ENCODE data around the gene CTAG2. TPM values are rescaled to one million over a fixed set of nuclear protein-coding genes. Genes with fewer than 3 reads are reported as not detected.
A peak's percentile ranks its signal among the peaks of the same experiment; 100 is the strongest.

CTAG2 gene
- total RNA-seq, 4 donors from 2014 or later, result not detected

DNA sequence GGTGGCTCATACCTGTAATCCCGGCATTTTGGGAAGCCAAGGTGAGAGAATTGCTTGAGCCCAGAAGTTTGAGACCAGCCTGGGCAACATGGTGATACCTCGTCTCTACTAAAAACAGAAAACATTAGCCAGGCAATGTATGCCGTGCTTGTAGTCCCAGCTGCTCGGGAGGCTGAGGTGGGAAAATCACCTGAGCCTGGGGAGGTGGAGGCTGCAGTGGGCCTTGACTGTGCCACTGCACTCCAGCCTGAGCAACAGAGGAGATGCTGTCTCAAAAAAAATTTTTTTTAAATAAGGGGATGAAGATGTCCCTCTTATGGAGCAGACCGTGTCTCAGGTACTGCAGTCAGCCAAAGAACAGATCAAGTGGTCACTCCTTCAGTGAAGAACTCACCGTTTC, 47.8 kb downstream of the CTAG2 start:
- WGBS, result 83% methylated on average over 6 of the region's 6 CpGs
- DNase-seq (ENCODE audit: low spot score in 2 of 2), result no peak
- Histone ChIP-seq H3K27me3 (no peaks in the 10 kb centered on the region), H3K36me3 (no peaks in the 10 kb centered on the region), H3K9me3 (no peaks in the 10 kb centered on the region), H3K27ac (no peak overlapping the region), H3K4me3 (no peak overlapping the region), H3K4me1 (peaks cover 14% of the 10 kb centered on the region)
- TF ChIP-seq POLR2A (IDR thresholded peaks at IDR 0.05) (no peak), EP300 (IDR thresholded peaks at IDR 0.05) (no peak), POLR2AphosphoS5 (IDR thresholded peaks at IDR 0.05) (no peak)
- TF ChIP-seq, protein P1, sequence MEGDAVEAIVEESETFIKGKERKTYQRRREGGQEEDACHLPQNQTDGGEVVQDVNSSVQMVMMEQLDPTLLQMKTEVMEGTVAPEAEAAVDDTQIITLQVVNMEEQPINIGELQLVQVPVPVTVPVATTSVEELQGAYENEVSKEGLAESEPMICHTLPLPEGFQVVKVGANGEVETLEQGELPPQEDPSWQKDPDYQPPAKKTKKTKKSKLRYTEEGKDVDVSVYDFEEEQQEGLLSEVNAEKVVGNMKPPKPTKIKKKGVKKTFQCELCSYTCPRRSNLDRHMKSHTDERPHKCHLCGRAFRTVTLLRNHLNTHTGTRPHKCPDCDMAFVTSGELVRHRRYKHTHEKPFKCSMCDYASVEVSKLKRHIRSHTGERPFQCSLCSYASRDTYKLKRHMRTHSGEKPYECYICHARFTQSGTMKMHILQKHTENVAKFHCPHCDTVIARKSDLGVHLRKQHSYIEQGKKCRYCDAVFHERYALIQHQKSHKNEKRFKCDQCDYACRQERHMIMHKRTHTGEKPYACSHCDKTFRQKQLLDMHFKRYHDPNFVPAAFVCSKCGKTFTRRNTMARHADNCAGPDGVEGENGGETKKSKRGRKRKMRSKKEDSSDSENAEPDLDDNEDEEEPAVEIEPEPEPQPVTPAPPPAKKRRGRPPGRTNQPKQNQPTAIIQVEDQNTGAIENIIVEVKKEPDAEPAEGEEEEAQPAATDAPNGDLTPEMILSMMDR (IDR thresholded peaks at IDR 0.05), result no peak

DNA sequence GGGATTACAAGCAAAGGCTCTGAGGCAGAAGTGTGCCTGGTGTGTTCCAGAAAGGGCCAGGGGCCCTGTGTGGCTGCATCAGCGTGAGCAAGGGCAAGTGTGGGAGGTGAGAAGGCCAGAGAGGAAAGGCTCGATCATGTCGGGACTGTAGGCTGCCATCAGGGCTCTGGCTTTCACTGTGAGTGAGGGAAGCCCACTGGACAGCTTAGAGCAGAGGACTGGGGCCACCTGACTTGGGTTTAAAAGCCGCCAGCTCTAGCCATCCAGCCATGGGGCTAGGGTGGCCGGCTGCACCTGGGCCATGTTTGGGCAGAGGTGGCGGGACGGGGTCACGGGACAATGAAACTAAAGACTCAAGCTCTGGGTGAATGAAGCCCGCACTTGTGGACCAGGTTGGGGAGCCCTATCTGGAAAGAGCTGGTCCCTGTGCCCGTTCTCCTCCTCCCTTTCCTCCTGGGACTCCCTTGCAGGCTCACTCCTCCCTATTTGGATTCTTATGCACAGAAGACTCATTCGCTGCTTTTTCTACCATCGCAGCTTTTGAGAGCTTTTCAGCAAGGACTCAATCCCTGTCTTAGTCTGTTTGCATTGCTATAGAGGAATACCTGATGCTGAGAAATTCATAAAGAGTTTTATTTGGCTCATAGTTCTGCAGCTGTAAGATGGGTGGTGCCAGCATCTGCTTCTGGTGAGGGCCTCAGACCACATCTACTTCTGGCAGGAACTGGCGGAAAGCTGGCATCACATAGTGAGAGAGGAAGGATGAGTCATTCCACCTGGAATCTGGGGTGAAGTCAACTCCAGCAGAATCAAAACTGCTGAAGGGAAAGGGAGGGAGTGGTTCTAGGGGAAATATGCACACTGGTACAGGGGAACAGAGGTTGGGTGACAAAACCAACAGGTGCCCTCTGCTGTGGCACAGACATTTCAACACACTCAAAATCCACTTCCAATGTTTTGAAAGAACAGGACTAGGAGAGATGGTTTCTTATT, 49.6 kb downstream of the CTAG2 start:
- Histone ChIP-seq H3K27ac (no peak overlapping the region), H3K9me3 (no peaks in the 10 kb centered on the region), H3K4me1 (peaks cover 14% of the 10 kb centered on the region), H3K4me3 (no peak overlapping the region), H3K27me3 (no peaks in the 10 kb centered on the region), H3K36me3 (no peaks in the 10 kb centered on the region)
- TF ChIP-seq POLR2A (IDR thresholded peaks at IDR 0.05) (no peak), EP300 (IDR thresholded peaks at IDR 0.05) (no peak), POLR2AphosphoS5 (IDR thresholded peaks at IDR 0.05) (no peak)
- TF ChIP-seq, protein P1 (IDR thresholded peaks at IDR 0.05), result no peak
- DNase-seq (ENCODE audit: low spot score in 2 of 2), result peak in 1 of 2 donors; percentile 27
- WGBS, result 72% methylated on average over 13 of the region's 13 CpGs

DNA sequence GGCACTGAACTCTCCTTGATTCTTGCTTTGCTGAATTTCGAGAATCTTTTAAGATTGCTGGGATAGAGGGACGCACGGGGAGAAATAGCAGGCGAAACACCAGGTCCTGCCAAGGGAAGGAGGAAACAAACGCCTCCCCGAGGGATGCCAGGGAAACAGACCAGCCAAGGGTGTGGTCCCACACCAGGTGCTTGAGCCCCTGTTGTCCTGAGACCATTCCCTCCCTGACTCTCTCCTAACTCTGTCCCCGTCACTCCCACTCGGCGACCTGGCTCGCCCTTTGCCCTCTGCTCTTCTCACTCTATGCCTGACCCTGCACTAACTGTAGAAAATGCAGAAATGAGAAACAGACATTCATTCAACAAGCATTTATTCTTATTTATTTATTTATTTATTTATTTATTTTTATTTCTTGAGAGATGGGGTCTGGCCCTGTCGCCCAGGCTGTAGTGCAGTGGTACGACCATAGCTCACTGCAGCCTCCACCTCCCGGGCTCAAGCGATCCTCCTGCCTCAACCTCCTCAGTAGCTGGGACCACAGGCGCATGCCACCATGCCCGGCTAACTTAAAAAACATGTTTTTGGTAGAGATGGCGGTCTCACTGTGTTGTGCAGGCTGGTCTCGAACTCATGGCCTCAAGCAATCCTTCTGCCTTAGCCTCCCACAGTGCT, 50.5 kb downstream of the CTAG2 start:
- DNase-seq (ENCODE audit: low spot score in 2 of 2), result no peak

DNA sequence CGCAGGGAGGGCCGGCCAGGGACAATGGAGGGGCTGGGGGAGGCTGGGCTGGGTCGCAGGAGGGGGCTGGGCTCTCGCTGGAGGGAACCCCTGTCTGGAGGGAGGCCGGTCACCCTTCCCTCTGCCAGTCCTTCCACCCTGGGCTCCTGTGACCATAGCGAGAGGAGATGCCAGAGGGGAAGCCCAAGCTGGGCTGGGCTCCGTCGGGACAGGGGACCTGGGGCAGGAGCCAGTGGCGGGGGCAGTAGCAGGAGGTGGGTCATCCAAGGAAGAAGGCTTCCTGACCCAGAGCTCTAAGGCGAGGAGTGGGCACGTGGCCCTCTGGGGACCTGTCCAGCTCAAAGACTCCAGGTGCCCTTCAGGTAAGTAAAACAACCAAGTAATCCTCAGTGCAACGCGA, 51.2 kb downstream of the CTAG2 start:
- no peaks in the 10 kb centered on the region for H3K9me3 ChIP-seq
- WGBS, result 81% methylated on average over 13 of the region's 13 CpGs
- TF ChIP-seq, protein P1 (IDR thresholded peaks at IDR 0.05), result no peak
- TF ChIP-seq POLR2AphosphoS5 (IDR thresholded peaks at IDR 0.05) (no peak), EP300 (IDR thresholded peaks at IDR 0.05) (no peak), POLR2A (IDR thresholded peaks at IDR 0.05) (no peak)
- H3K27ac ChIP-seq, result no peak overlapping the region
- H3K4me3 ChIP-seq, result no peak overlapping the region
- H3K4me1 ChIP-seq, result peaks cover 14% of the 10 kb centered on the region
- peak in 1 of 2 donors; percentile 48 for DNase-seq (ENCODE audit: low spot score in 2 of 2)
- H3K36me3 ChIP-seq, result no peaks in the 10 kb centered on the region
- H3K27me3 ChIP-seq, result no peaks in the 10 kb centered on the region

More for the DNA sequence above, 50.5 kb downstream of the CTAG2 start:
- no peak overlapping the region for H3K4me3 ChIP-seq
- no peak overlapping the region for H3K27ac ChIP-seq
- TF ChIP-seq POLR2AphosphoS5 (IDR thresholded peaks at IDR 0.05), result no peak
- TF ChIP-seq, protein P1 (IDR thresholded peaks at IDR 0.05), result no peak
- TF ChIP-seq EP300 (IDR thresholded peaks at IDR 0.05), result no peak
- TF ChIP-seq POLR2A (IDR thresholded peaks at IDR 0.05), result no peak
- 85% methylated on average over 18 of the region's 18 CpGs for WGBS
- H3K9me3 ChIP-seq, result no peaks in the 10 kb centered on the region
- H3K27me3 ChIP-seq, result no peaks in the 10 kb centered on the region
- peaks cover 14% of the 10 kb centered on the region for H3K4me1 ChIP-seq
- no peaks in the 10 kb centered on the region for H3K36me3 ChIP-seq

Other genes starting within 250 kb of the CTAG2 start
- gene DNASE1L1, start 244.3 kb downstream of the CTAG2 start, total RNA-seq, result 10 to 100 TPM; 14.6 to 30.7 (median 21.2) TPM
- 100 to 1,000 TPM in 1 of 4 donors, 10 to 100 TPM in 3; 37.7 to 122 (median 47.8) TPM for gene TAFAZZIN, start 242.0 kb downstream of the CTAG2 start, total RNA-seq
- gene ATP6AP1, start 224.9 kb downstream of the CTAG2 start, total RNA-seq, result 10 to 100 TPM; 47.0 to 64.4 (median 60.0) TPM
- 100 to 1,000 TPM in 1 of 4 donors, 10 to 100 TPM in 3; 64.9 to 115 (median 73.6) TPM for gene GDI1, start 216.4 kb downstream of the CTAG2 start, total RNA-seq
- gene FAM50A, start 209.4 kb downstream of the CTAG2 start, total RNA-seq, result 10 to 100 TPM; 16.2 to 31.5 (median 23.3) TPM
- 10 to 100 TPM; 12.0 to 52.0 (median 29.6) TPM for gene PLXNA3, start 195.3 kb downstream of the CTAG2 start, total RNA-seq
- 10 to 100 TPM in 3 of 4 donors, 1 to 10 TPM in 1; 8.0 to 44.4 (median 28.6) TPM for gene LAGE3, start 174.3 kb downstream of the CTAG2 start, total RNA-seq
- gene UBL4A, start 167.0 kb downstream of the CTAG2 start, total RNA-seq, result 10 to 100 TPM; 25.8 to 50.5 (median 46.4) TPM
- 10 to 100 TPM; 16.5 to 45.0 (median 38.8) TPM for gene SLC10A3, start 162.9 kb downstream of the CTAG2 start, total RNA-seq
- gene FAM3A, start 137.3 kb downstream of the CTAG2 start, total RNA-seq, result 10 to 100 TPM; 33.5 to 40.6 (median 36.6) TPM
- gene G6PD, start 106.7 kb downstream of the CTAG2 start, total RNA-seq, result 10 to 100 TPM; 22.6 to 60.4 (median 42.0) TPM
- gene IKBKG, start 106.0 kb downstream of the CTAG2 start, total RNA-seq, result 10 to 100 TPM; 13.1 to 18.3 (median 15.3) TPM
- gene CTAG1A, start 68.4 kb downstream of the CTAG2 start, total RNA-seq, result not detected
- not detected for gene CTAG1B, start 34.3 kb downstream of the CTAG2 start, total RNA-seq
- 1 to 10 TPM in 2 of 4 donors, under 1 TPM in 2; 0.65 to 2.7 (median 1.6) TPM for gene GAB3, start 97.5 kb upstream of the CTAG2 start, total RNA-seq
- 10 to 100 TPM; 38.1 to 60.6 (median 42.9) TPM for gene DKC1, start 109.3 kb upstream of the CTAG2 start, total RNA-seq
- gene MPP1, start 151.9 kb upstream of the CTAG2 start, total RNA-seq, result 10 to 100 TPM in 3 of 4 donors, 1 to 10 TPM in 1; 9.9 to 15.0 (median 13.3) TPM
- gene SMIM9, start 181.1 kb upstream of the CTAG2 start, total RNA-seq, result not detected
- gene F8A1, start 232.8 kb upstream of the CTAG2 start, total RNA-seq, result 10 to 100 TPM in 2 of 4 donors, 1 to 10 TPM in 2; 4.4 to 10.8 (median 7.6) TPM